ENCODE measurements around the gene RSPO4. TPM values are rescaled to one million over a fixed set of nuclear protein-coding genes. Genes with fewer than 3 reads are reported as not detected.

Gene RSPO4
- total RNA-seq, 1 donor from 2014 or later = not detected

GRCh38 chr20:1022871-1023270 is 20.8 kb upstream of the RSPO4 start:
- Mint-ChIP-seq H3K27me3 (ENCODE audit: unreplicated experiment) (peaks cover 2% of the 10 kb centered on the region), H3K4me3 (ENCODE audit: unreplicated experiment) (no peak overlapping the region), H3K27ac (ENCODE audit: unreplicated experiment) (no peak overlapping the region), H3K36me3 (ENCODE audit: unreplicated experiment) (no peaks in the 10 kb centered on the region), H3K9me3 (ENCODE audit: unreplicated experiment) (no peaks in the 10 kb centered on the region), H3K4me1 (ENCODE audit: unreplicated experiment) (no peaks in the 10 kb centered on the region)
- no peak for TF ChIP-seq CTCF (IDR thresholded peaks at IDR 0.05)
- no peak for DNase-seq (ENCODE audit: extremely low spot score, unreplicated experiment)

GRCh38 chr20:1020614-1021013 is 18.5 kb upstream of the RSPO4 start:
- TF ChIP-seq CTCF (IDR thresholded peaks at IDR 0.05) = no peak
- Mint-ChIP-seq H3K4me1 (ENCODE audit: unreplicated experiment) (no peaks in the 10 kb centered on the region), H3K36me3 (ENCODE audit: unreplicated experiment) (no peaks in the 10 kb centered on the region), H3K27me3 (ENCODE audit: unreplicated experiment) (no peaks in the 10 kb centered on the region), H3K9me3 (ENCODE audit: unreplicated experiment) (no peaks in the 10 kb centered on the region), H3K4me3 (ENCODE audit: unreplicated experiment) (no peak overlapping the region), H3K27ac (ENCODE audit: unreplicated experiment) (no peak overlapping the region)
- DNase-seq (ENCODE audit: extremely low spot score, unreplicated experiment) = no peak

GRCh38 chr20:1019344-1019743 is 17.2 kb upstream of the RSPO4 start:
- H3K27me3 Mint-ChIP-seq (ENCODE audit: unreplicated experiment) = no peaks in the 10 kb centered on the region
- no peaks in the 10 kb centered on the region for H3K4me1 Mint-ChIP-seq (ENCODE audit: unreplicated experiment)
- no peak overlapping the region for H3K27ac Mint-ChIP-seq (ENCODE audit: unreplicated experiment)
- H3K4me3 Mint-ChIP-seq (ENCODE audit: unreplicated experiment) = no peak overlapping the region
- TF ChIP-seq CTCF (IDR thresholded peaks at IDR 0.05) = no peak
- DNase-seq (ENCODE audit: extremely low spot score, unreplicated experiment) = no peak
- no peaks in the 10 kb centered on the region for H3K9me3 Mint-ChIP-seq (ENCODE audit: unreplicated experiment)
- no peaks in the 10 kb centered on the region for H3K36me3 Mint-ChIP-seq (ENCODE audit: unreplicated experiment)

GRCh38 chr20:1017677-1018076 is 15.6 kb upstream of the RSPO4 start:
- no peak for DNase-seq (ENCODE audit: extremely low spot score, unreplicated experiment)
- Mint-ChIP-seq H3K36me3 (ENCODE audit: unreplicated experiment) (no peaks in the 10 kb centered on the region), H3K4me1 (ENCODE audit: unreplicated experiment) (no peaks in the 10 kb centered on the region), H3K4me3 (ENCODE audit: unreplicated experiment) (no peak overlapping the region), H3K27ac (ENCODE audit: unreplicated experiment) (no peak overlapping the region), H3K9me3 (ENCODE audit: unreplicated experiment) (no peaks in the 10 kb centered on the region), H3K27me3 (ENCODE audit: unreplicated experiment) (no peaks in the 10 kb centered on the region)
- TF ChIP-seq CTCF (IDR thresholded peaks at IDR 0.05) = no peak

- H3K27ac Mint-ChIP-seq (ENCODE audit: unreplicated experiment) = no peak overlapping the region
- no peaks in the 10 kb centered on the region for H3K27me3 Mint-ChIP-seq (ENCODE audit: unreplicated experiment)
- H3K4me1 Mint-ChIP-seq (ENCODE audit: unreplicated experiment) = no peaks in the 10 kb centered on the region
- TF ChIP-seq CTCF (IDR thresholded peaks at IDR 0.05) = no peak
- H3K9me3 Mint-ChIP-seq (ENCODE audit: unreplicated experiment) = no peaks in the 10 kb centered on the region
- no peak overlapping the region for H3K4me3 Mint-ChIP-seq (ENCODE audit: unreplicated experiment)
- no peaks in the 10 kb centered on the region for H3K36me3 Mint-ChIP-seq (ENCODE audit: unreplicated experiment)
- no peak for DNase-seq (ENCODE audit: extremely low spot score, unreplicated experiment)
Observed at GRCh38 chr20:1015181-1015580, 13.1 kb upstream of the RSPO4 start.

Data from osteocyte (in vitro differentiated cells).